GM10266 (cell line): ENCODE results near the gene SIN3A.

Experiments
- DNase-seq: peaks from one replicate; pipeline ENCODE4 v3.0.0; 2012; ENCODE audit errors: extremely low spot score
- TF ChIP-seq, protein P1 (sequence below): IDR thresholded peaks from 2 replicates; pipeline ENCODE4 v1.5.1; 2012; ENCODE audit warnings: mild to moderate bottlenecking, low read depth; ENCODE audit not compliant: control insufficient read depth, insufficient read depth; ENCODE audit errors: missing control alignments

The SIN3A gene

DNA sequence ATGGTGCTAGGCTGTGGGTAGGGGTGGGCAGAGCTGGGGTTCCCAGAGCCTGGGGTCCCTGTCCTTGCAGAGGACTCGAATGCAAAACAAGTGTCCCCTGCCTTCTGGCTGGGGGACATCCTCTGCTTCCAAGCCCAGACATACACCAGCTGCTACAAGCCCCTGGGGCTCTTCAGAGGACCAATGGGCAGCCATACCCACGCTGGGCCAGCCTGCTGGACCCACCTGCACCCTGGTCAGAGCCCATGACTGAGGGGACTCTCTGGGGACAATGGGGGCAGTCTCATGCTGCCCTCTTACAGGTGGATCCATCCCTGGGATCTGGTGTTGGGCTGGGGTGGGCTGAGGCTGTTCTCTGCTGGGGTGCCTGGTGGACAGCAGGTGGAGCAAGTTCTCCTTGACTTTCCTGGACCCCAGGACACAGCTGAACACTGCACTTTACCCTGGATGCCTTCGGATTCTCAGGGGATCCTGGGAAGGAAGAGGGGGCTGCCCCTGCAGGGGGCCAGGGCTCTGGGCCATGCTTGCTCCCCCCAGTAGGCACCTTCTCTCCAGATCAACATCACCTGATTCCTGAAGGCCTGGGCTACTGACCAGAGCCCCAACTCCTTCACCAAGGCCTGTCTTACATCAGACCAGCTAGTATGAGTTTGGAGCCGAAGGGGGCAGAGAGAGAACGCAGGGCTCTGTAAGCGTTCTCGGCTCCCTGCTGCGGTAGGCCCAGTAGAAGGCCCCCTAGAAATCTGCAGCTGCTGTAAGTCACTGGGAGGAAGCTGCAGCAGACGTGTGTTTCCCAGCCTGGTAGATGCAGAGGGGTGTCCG lies 122.8 kb downstream of the SIN3A start:
- TF ChIP-seq, protein P1, sequence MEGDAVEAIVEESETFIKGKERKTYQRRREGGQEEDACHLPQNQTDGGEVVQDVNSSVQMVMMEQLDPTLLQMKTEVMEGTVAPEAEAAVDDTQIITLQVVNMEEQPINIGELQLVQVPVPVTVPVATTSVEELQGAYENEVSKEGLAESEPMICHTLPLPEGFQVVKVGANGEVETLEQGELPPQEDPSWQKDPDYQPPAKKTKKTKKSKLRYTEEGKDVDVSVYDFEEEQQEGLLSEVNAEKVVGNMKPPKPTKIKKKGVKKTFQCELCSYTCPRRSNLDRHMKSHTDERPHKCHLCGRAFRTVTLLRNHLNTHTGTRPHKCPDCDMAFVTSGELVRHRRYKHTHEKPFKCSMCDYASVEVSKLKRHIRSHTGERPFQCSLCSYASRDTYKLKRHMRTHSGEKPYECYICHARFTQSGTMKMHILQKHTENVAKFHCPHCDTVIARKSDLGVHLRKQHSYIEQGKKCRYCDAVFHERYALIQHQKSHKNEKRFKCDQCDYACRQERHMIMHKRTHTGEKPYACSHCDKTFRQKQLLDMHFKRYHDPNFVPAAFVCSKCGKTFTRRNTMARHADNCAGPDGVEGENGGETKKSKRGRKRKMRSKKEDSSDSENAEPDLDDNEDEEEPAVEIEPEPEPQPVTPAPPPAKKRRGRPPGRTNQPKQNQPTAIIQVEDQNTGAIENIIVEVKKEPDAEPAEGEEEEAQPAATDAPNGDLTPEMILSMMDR, result no peak
- no peak for DNase-seq

DNA sequence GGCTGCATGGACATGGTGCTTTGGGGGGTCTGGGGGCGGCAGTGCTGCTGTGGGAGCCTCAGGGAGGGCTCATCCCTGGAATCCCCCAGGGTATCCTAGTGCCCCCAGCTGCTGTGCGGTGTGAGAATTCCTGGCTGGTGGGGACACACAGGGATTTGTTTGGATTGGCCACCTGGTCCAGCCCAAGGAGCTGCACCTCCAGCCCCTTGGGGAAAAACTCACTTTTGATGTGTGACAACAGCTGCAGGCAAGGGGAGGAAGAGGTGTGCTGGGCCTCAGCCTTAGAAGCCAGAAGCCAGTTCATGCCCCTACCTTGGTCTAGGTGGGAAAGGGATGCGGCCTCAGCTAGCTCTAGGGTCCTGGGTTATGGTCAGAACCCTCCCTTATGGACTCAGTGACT lies 124.0 kb downstream of the SIN3A start:
- DNase-seq, result no peak
- TF ChIP-seq, protein P1, result no peak

DNA sequence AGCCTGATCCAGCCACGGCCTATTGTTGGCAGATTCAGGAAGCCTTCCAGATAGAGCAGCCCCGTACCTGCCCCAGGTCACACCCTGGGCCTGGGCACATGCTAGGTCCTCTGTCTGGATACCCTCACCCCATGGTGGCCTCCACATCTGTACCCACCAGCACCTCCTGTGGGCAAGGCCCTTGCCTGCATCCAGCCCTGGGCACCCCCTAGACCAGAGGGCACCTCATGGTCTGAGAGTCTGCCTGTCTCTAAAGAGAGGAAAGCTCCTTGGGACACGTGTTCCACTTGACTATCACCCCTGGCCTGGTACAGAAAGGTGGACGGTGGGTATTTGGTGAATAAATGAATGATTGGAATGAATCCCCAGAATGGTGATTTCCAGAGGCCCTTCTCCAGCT lies 124.5 kb downstream of the SIN3A start:
- DNase-seq, result no peak
- TF ChIP-seq, protein P1, result no peak

DNA sequence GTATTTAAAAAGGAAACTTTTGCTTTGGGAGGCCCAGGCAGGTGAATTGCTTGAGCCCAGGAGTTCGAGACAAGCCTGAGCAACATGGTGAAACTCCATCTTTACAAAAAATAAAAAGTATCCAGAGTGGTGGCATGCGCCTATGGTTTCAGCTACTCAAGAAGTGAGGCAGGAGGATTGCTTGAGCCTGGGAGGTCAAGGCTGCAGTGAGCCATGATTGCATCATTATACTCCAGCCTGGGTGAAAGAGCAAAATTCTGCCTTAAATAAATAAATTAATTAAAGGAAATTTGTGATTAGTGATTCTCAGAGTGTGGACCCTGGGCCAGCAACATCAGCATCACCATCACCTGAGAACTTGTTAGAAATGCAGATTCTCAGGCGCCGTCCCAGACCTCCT lies 125.6 kb downstream of the SIN3A start:
- DNase-seq, result no peak
- TF ChIP-seq, protein P1, result no peak

DNA sequence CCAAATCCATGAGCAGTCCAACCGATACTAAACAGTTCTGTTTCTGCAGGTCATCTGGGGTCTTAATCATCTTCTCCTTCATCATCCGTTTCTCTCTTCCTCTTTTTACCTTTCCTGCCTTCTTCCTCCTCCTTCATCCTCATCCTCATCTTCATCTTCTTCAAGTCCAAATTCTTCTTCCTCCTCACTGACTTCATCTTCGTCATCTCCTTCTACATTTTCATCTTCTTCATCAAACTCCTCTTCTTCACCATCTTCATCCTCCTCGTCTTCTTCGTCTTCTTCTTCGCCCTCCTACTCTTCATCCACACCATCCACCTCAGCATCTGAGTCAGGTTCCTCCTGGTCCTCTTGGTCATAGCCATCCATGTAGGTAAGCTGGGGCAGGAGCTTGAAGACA lies 129.8 kb downstream of the SIN3A start:
- no peak for DNase-seq
- TF ChIP-seq, protein P1, result no peak
